HG02884 (cell line): ENCODE results near the gene RAB11FIP5.

Source experiments
- ATAC-seq: cut with Tn5 transposase; IDR thresholded peaks from one replicate; pipeline ENCODE4 v1.9.1; 2021; ENCODE audit warnings: mild to moderate bottlenecking, moderate library complexity; ENCODE audit not compliant: unreplicated experiment

Gene RAB11FIP5

DNA sequence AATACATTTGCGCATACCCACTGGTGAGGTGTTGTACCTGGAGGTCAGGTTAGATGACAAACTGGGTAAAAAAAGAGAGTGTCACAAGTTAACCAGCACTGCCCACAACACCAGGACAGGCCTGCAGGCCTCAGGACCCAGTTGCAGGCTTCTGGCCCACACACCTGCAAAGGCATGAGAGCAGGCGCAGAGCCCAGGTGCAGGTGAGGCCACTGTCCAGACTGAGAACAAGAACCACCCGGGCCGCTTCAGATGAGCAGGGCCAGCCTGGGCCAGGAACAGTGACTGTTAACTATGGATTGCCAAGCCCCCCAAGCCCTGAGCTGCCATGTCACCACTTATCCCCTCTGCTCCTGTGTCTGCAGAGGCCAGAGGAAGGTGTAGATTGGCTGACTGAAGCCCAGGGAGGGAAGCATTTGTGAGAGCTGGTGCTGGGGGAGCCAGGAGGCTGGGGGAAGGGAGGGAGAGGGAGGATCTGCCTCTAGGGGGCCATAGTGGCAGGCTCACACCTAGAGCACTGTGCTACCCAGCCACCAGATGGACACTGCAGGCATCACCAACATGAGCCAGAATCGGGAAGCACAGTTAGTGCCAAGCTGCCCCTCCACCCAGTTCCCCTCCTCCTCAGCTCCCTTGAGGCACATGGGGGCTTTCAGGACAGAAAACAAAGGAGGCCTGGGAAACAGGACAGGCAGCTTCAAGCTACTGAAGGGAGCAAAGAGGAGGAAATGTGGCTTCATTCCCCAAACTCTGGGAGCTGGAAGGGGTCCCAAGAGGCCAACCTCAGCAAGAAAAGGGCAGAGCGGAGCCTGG is 76.6 kb downstream of the RAB11FIP5 start:
- no peak for ATAC-seq

- ATAC-seq, result no peak
Observed at GRCh38 chr2:73034661-73035375, 77.9 kb downstream of the RAB11FIP5 start.

DNA sequence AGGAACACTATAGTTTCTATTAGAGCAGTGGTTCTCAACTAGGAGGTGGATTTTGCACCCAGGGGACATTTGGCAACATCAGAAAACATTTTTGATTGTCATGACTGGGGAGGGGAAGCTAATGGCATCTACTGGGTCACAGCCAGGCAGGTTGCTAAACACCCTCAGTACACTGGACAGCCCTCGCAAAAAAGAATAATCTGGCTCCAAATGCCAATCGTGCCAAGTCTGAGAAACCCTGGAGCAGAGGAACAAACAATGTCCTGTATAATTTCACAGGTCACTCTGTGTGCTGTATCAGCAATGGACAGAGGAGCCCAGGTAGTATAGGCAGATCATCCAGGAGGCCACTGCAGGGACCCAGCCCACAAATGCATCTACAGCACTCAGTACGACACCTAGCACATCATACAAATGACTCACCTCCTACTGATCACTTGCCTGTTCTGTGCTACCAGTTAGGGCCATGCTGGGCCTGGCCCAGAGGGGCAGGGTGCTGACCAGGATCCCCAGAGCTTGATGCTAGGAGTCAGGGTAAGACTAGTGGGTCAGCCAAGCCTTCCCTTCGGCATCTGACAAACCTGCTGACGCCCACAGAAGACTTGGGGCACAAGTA is 78.9 kb downstream of the RAB11FIP5 start:
- no peak for ATAC-seq

DNA sequence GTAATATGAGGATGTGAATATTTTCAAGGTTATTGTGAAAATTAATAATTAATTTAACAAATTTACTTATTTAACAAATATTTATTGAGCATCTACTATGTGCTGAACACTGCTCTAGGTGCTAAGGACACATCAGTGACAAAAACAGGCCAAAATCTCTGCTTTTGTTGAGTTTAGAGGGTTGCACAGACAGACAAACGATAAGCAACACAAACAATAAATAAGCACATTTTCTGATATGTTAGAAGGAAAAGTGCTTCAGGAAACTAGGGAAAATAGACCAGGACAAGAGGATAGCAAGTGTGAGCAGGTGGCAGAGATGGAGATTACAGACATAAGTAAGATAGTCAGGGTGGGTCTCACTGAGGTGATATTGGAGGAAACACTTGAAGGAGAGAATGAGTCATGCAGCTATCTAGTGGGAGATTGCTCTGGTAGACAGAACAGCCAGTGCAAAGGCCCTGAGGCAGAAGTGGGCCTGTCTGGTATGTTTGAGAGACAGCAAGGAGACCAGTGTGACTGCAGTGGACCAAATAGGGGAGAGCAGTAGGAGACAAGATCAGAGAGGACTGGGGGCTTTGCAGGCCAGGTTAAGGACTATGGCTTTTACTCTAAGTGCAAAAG is 79.5 kb downstream of the RAB11FIP5 start:
- ATAC-seq, result no peak

- ATAC-seq, result no peak
Observed at GRCh38 chr2:73032702-73033097, 80.0 kb downstream of the RAB11FIP5 start.

DNA sequence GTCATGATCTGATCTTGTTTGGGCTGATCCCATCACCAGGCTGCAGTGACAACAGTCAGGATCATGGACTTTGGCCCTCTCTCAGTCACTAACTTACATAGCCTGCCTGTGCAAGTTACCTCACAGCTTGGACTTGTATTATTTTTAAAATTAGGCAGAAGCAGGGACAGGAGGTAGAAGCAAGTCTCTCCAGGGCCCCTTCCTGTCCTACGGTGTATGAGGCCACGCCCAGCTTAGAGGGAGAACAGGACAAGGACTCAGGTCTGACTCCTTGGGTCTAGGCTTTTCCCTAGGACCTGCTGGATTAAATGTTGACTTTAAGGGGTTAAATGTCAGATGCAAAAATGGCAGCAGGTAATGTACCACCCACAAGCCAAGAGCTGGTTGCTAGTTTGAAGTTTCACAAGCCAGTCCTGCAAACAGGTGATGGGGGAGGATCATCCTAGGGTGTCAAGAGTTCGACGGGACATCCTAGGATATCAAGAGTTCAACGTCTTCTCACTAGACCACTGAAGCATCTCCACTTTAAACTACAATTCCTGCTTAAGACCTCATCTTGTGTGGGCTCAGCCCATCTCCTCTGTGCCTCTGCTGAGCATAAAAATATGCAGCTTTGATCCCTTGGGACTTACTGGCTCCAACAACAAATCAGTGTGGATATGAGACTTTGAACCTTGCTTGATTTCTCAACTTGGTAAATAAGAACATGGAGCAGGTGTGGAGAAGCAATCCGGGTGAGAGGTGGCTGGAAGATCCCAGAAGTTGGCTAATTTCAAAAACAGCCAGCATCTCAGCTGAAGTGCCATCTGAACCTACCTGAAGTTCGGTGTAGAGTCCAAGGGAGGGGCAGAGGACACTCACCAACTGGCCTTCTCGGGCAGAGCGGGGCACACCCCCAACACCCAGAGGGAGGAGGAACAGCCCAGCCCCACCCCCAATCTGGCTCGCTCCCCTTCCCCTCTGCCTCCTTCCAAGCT is 80.7 kb downstream of the RAB11FIP5 start:
- no peak for ATAC-seq

DNA sequence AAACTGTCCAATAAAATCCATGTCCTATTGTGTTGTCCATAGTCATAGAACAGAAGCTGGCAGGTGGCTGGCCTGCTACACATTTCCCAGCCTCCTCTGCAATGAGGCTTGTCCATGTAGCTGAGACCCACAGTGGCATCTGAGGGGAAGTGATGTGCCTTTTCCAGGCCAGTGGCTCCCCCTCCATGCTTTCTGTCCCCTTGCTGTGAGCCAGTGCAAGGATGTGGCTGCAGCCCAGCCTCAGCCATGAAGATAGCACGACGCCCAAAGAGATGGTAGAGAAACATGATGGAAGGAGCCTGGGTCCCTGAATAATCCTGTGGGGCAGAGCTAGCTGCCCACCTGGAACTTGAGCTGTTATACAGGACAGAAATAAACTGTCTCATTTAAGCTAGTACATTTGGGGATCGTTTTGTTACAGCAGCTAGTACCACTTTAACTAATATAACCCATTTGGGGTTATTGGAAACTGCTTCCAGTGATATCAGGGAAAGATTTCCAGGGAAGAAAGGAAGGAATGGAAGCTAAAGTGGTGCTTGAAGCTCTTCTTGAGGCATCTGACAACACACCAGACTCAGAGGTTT is 81.6 kb downstream of the RAB11FIP5 start:
- no peak for ATAC-seq

- no peak for ATAC-seq
Observed at GRCh38 chr2:73028841-73029240, 83.9 kb downstream of the RAB11FIP5 start.

DNA sequence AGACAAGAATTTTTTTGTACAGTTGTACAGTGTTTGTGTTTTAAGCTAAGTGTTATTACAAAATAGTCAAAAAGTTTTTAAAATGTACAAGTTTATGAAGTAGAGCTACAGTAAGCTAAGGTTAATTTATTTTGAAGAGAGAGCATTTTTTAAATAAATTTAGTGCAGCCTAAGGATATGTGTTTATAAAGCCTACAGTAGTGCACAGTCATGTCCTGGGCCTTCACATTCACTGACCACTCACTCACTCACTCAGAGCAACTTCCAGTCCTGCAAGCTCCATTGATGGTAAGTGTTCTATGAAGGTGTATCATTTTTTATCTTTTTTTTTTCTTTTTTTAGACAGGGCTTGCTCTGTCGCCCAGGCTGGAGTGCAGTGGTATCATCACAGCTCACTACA is 85.4 kb downstream of the RAB11FIP5 start:
- ATAC-seq, result no peak

DNA sequence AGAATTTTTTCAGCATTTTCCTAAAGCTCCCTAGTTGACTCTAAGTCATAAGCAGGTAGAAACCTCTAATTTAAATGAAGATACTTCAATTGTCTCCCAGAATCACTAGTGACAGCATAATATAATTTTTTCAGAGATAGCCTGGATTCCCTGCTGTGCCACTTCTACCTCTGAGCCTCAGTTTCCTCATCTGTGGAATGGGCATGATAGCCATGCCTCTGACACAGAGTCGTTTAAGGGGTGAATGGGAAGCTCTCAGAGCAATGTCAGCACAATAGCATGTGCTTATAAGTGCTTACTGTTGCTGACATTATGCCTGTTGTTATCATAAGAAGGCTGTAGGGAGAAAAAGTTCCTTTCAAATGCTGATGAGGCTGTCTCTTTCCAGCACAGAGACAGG is 89.3 kb downstream of the RAB11FIP5 start:
- no peak for ATAC-seq
